ENCODE data around the gene LRRC71.

LRRC71 gene

DNA sequence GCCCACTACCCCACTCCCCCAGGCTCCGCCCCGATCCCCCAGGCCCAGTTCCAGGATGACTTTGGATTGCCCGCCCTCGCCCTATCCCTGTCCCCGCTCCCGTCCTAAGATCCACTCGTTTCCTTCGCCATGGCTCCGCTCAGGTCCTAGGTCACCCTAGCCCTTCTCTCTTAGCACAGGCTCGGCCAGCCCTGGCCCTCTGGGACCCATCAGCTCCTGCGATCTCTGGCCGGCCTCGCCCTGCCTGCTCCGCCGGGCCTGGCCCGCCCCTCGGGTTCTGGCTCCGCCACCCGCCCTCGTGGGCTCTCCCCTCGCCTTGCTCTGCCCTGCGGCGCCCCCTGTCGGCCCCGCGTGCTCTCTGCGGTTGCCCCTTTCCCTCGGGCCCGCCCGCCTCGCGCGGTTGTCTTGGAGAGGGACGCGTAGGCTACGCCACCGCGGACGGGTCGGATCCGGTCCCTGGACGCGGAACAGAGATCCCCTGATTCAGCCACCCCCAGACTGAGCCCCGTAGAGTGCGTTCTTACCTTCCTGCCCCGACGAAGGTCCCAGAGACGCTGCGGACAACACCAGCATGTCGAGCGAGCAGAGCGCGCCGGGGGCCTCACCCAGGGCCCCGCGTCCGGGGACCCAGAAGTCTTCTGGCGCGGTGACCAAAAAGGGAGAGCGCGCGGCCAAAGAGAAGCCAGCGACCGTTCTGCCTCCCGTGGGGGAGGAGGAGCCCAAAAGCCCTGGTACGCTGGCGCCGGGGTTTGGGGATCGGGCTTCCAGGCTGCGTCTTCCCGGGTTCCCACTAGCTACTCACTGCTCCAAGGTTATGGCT, at the start of gene LRRC71:
LRRC71 (plus strand) TSS at position 400 of the 820 bp plus-strand sequence; CDS start at position 572, 172 bp downstream.
- DNase-seq (ENCODE audit: insufficient read length, low spot score) (peak; percentile 98), FAIRE-seq (no peak)
- peak; percentile 94 for TF ChIP-seq CTCF (IDR thresholded peaks at IDR 0.05; ENCODE audit: insufficient read depth, missing control alignments)

DNA sequence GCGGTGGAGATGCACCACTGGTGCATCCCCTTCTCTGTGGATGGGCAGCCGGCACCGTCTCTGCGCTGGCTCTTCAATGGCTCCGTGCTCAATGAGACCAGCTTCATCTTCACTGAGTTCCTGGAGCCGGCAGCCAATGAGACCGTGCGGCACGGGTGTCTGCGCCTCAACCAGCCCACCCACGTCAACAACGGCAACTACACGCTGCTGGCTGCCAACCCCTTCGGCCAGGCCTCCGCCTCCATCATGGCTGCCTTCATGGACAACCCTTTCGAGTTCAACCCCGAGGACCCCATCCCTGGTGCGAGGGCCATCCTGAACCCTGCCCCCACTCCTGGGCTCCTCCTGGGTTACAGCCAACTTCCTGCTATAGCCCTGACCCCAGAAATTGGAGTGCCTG, 46.8 kb upstream of the LRRC71 start:
- FAIRE-seq = no peak
- no peak for DNase-seq (ENCODE audit: insufficient read length, low spot score)
- no peak for TF ChIP-seq CTCF (IDR thresholded peaks at IDR 0.05; ENCODE audit: insufficient read depth, missing control alignments)

- DNase-seq (ENCODE audit: insufficient read length, low spot score) (no peak), FAIRE-seq (no peak)
- no peak for TF ChIP-seq CTCF (IDR thresholded peaks at IDR 0.05; ENCODE audit: insufficient read depth, missing control alignments)
Observed at GRCh38 chr1:156874142-156874541, 46.3 kb upstream of the LRRC71 start.

GRCh38 chr1:156874572-156875340, 45.7 kb upstream of the LRRC71 start:
- no peak for TF ChIP-seq CTCF (IDR thresholded peaks at IDR 0.05; ENCODE audit: insufficient read depth, missing control alignments)
- no peak for FAIRE-seq
- no peak for DNase-seq (ENCODE audit: insufficient read length, low spot score)

- TF ChIP-seq CTCF (IDR thresholded peaks at IDR 0.05; ENCODE audit: insufficient read depth, missing control alignments) = no peak
- FAIRE-seq (no peak), DNase-seq (ENCODE audit: insufficient read length, low spot score) (no peak)
Observed at GRCh38 chr1:156875341-156875615, 45.2 kb upstream of the LRRC71 start.

- DNase-seq (ENCODE audit: insufficient read length, low spot score) (no peak), FAIRE-seq (no peak)
- TF ChIP-seq CTCF (IDR thresholded peaks at IDR 0.05; ENCODE audit: insufficient read depth, missing control alignments) = no peak
Observed at GRCh38 chr1:156876281-156876680, 44.2 kb upstream of the LRRC71 start.
